ENCODE results near the gene C1QTNF6.

DNA sequence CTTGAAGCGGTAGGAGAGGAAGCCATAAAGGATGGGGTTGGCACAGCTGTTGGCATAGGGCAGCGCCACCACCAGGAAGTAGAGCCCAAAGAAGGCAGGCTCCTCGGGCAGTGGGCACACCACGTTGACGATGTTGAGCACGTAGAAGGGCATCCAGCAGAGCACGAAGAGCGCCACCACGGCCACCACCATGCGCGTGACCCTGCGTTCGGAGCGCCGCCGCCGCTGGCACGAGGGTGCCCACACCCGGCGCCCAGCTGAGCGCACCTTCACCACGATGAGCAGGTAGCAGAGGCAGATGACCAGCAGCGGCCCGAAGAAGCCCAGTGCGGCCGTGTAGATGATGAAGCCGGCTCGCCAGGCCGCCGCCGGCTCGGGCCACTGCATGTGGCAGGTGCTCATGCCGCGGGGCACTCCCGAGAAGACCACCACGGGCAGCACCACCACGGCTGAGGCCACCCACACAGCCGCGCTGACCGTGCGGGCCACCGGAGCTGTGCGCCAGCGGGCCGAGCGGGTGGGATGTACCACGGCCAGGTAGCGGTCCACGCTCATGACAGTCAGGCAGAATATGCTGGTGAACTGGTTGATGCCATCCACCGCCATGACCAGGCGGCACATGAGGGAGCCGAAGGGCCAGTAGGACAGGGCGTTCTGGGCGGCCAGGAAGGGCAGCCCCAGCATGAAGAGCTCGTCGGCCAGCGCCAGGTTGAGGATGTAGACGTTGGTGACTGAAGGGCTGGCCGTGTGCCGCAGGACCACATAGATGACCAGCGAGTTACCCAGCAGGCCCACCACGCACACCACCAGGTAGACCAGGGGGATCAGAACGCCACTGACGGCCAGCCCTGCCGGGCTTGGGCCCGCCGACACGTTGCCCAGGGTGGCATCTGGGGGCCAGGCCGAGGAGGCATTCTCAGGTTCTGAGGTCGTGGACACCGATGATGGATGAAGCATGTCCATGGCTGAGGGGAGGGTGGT, 19.1 kb upstream of the C1QTNF6 start:
- TF ChIP-seq GATA2 (IDR thresholded peaks at IDR 0.05; ENCODE audit: low read depth, low read length) (no peak), GATA3 (IDR thresholded peaks at IDR 0.05; ENCODE audit: low read depth, low read length) (no peak)
